Measurements from ENCODE around the gene PPP3CA. TPM values are rescaled to one million over a fixed set of nuclear protein-coding genes. Genes with fewer than 3 reads are reported as not detected.
A peak's percentile ranks its signal among the peaks of the same experiment; 100 is the strongest.

PPP3CA gene
- total RNA-seq, 1 donor from 2014 or later = 38.4 TPM

- Histone ChIP-seq H3K4me2 (no peak overlapping the region), H3F3A (ENCODE audit: low read depth) (no peaks in the 10 kb centered on the region), H3K36me3 (no peaks in the 10 kb centered on the region), H3K4me1 (peaks cover 31% of the 10 kb centered on the region), H2AFZ (replicated peaks) (no peak overlapping the region), H4K20me1 (ENCODE audit: low read depth) (peaks cover 12% of the 10 kb centered on the region), H3K4me3 (no peak overlapping the region), H3K79me2 (ENCODE audit: low read depth) (peaks cover 49% of the 10 kb centered on the region), H3K27me3 (no peaks in the 10 kb centered on the region), H3K9ac (no peak overlapping the region), H3K27ac (no peak overlapping the region), H3K9me3 (ENCODE audit: low read depth) (no peaks in the 10 kb centered on the region)
- no peak for DNase-seq (ENCODE audit: low spot score)
- no peak overlapping the region for H3K27ac Mint-ChIP-seq
- H3K9me3 Mint-ChIP-seq = no peaks in the 10 kb centered on the region
- TF ChIP-seq EZH2phosphoT487 (IDR thresholded peaks at IDR 0.05) (no peak), CTCF (IDR thresholded peaks at IDR 0.05) (no peak), EZH2 (IDR thresholded peaks at IDR 0.05) (no peak)
- peaks cover 15% of the 10 kb centered on the region for H3K4me1 Mint-ChIP-seq
- H3K4me3 Mint-ChIP-seq = no peak overlapping the region
- H3K36me3 Mint-ChIP-seq = no peaks in the 10 kb centered on the region
- H3K27me3 Mint-ChIP-seq (ENCODE audit: insufficient read depth, low read depth) = peaks cover 2% of the 10 kb centered on the region
Measured at GRCh38 chr4:101264512-101264911, 82.8 kb downstream of the PPP3CA start.

GRCh38 chr4:101262683-101263082, 84.6 kb downstream of the PPP3CA start:
- no peak overlapping the region for H2AFZ ChIP-seq (replicated peaks)

GRCh38 chr4:101259876-101260275, 87.5 kb downstream of the PPP3CA start:
- H3K36me3 Mint-ChIP-seq = peaks cover 3% of the 10 kb centered on the region

More at GRCh38 chr4:101262683-101263082, 84.6 kb downstream of the PPP3CA start:
- no peak overlapping the region for H3K27ac Mint-ChIP-seq
- Histone ChIP-seq H3K9me3 (ENCODE audit: low read depth) (no peaks in the 10 kb centered on the region), H3K4me2 (peak overlapping the region; percentile 24), H3K9ac (no peak overlapping the region), H3K27ac (no peak overlapping the region), H3K79me2 (ENCODE audit: low read depth) (peaks cover 40% of the 10 kb centered on the region), H3K27me3 (no peaks in the 10 kb centered on the region), H3F3A (ENCODE audit: low read depth) (no peaks in the 10 kb centered on the region), H3K4me3 (no peak overlapping the region), H4K20me1 (ENCODE audit: low read depth) (peaks cover 10% of the 10 kb centered on the region), H3K36me3 (no peaks in the 10 kb centered on the region), H3K4me1 (peaks cover 31% of the 10 kb centered on the region)
- H3K4me1 Mint-ChIP-seq = peaks cover 15% of the 10 kb centered on the region
- peaks cover 3% of the 10 kb centered on the region for H3K36me3 Mint-ChIP-seq
- H3K4me3 Mint-ChIP-seq = no peak overlapping the region
- TF ChIP-seq EZH2phosphoT487 (IDR thresholded peaks at IDR 0.05) = no peak
- TF ChIP-seq CTCF (IDR thresholded peaks at IDR 0.05) = no peak
- no peak for TF ChIP-seq EZH2 (IDR thresholded peaks at IDR 0.05)
- H3K9me3 Mint-ChIP-seq = no peaks in the 10 kb centered on the region
- H3K27me3 Mint-ChIP-seq (ENCODE audit: insufficient read depth, low read depth) = peaks cover 4% of the 10 kb centered on the region
- DNase-seq (ENCODE audit: low spot score) = peak; percentile 24

More at GRCh38 chr4:101259876-101260275, 87.5 kb downstream of the PPP3CA start:
- peaks cover 4% of the 10 kb centered on the region for H3K27me3 Mint-ChIP-seq (ENCODE audit: insufficient read depth, low read depth)
- H3K27me3 ChIP-seq = no peaks in the 10 kb centered on the region
- H3K9me3 Mint-ChIP-seq = no peaks in the 10 kb centered on the region
- no peaks in the 10 kb centered on the region for H3K9me3 ChIP-seq (ENCODE audit: low read depth)
- no peak overlapping the region for H3K4me3 ChIP-seq
- no peak overlapping the region for H3K4me2 ChIP-seq
- H3K79me2 ChIP-seq (ENCODE audit: low read depth) = peaks cover 35% of the 10 kb centered on the region
- peaks cover 15% of the 10 kb centered on the region for H4K20me1 ChIP-seq (ENCODE audit: low read depth)
- TF ChIP-seq EZH2 (IDR thresholded peaks at IDR 0.05) (no peak), CTCF (IDR thresholded peaks at IDR 0.05) (no peak), EZH2phosphoT487 (IDR thresholded peaks at IDR 0.05) (no peak)
- no peak overlapping the region for H3K4me3 Mint-ChIP-seq
- H3K27ac ChIP-seq = no peak overlapping the region
- H3K9ac ChIP-seq = no peak overlapping the region
- H3K4me1 Mint-ChIP-seq = peaks cover 15% of the 10 kb centered on the region
- no peak for DNase-seq (ENCODE audit: low spot score)
- H2AFZ ChIP-seq (replicated peaks) = no peak overlapping the region
- no peak overlapping the region for H3K27ac Mint-ChIP-seq
- no peaks in the 10 kb centered on the region for H3K36me3 ChIP-seq
- peaks cover 31% of the 10 kb centered on the region for H3K4me1 ChIP-seq
- no peaks in the 10 kb centered on the region for H3F3A ChIP-seq (ENCODE audit: low read depth)

All from neural progenitor cell (in vitro differentiated cells).